Nephron progenitor cell (in vitro differentiated cells): Measurements from ENCODE around the gene NSF.

Experiments
- DNase-seq: peaks from one replicate; pipeline ENCODE4 v3.0.0; 2021
- H3K27ac Mint-ChIP-seq: 2 replicates; pipeline ENCODE4 v1.8.0; 2021; ENCODE audit warnings: mild to moderate bottlenecking, moderate library complexity, mixed read lengths
- H3K27me3 Mint-ChIP-seq: 2 replicates; pipeline ENCODE4 v1.8.0; 2021; ENCODE audit warnings: mild to moderate bottlenecking, low read depth, mixed read lengths; ENCODE audit not compliant: poor library complexity
- H3K36me3 Mint-ChIP-seq: 2 replicates; pipeline ENCODE4 v1.8.0; 2021; ENCODE audit warnings: low read depth, mixed read lengths
- H3K4me1 Mint-ChIP-seq: 2 replicates; pipeline ENCODE4 v1.8.0; 2021; ENCODE audit warnings: mixed read lengths
- H3K4me3 Mint-ChIP-seq: 2 replicates; pipeline ENCODE4 v1.8.0; 2021; ENCODE audit warnings: mild to moderate bottlenecking, moderate library complexity, mixed read lengths
- H3K9me3 Mint-ChIP-seq: 2 replicates; pipeline ENCODE4 v1.8.0; 2021; ENCODE audit warnings: mild to moderate bottlenecking, moderate library complexity, mixed read lengths
- CTCF ChIP-seq: fragments of 200-600 bp; sonication (generic); IDR thresholded peaks from 2 replicates; pipeline ENCODE4 v1.5.0; 2021; ENCODE audit warnings: antibody characterized with exemption

The NSF gene

DNA sequence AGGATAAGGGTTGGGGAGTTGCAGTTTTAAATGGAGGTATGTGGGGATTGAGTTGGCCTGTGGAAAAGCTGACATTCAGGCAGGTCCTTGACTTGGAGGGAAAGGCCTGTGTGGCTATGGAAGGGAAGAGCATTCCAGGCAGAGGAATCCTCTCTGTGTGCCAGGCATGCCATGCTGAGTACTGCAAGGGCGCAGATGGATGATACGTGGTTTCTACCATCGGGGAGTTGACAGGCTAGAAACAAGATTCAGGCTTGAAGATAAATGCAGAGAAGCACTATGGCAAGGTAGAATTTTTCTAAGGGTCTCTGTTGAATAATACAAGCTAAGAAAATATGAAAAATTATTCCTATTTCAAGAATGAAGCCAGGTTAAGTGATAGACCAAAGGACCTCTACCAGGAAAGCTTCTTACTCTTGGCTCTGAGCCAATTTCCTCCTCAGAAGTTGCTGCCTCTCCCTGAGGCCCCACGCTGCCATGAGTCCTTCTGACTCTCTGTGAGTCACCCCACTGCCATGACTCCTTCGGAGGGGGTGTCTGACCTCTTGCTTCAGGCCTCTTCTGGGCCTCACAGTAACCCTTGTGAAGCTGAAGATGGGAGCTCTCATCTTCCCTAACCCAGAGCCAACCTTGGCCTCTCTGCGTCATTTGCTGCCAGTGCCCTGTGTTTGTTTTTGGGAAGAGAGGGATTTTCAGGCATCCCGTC is 152.2 kb downstream of the NSF start:
- Mint-ChIP-seq H3K9me3 (no peaks in the 10 kb centered on the region), H3K36me3 (peaks cover under 1% of the 10 kb centered on the region), H3K4me1 (peaks cover 5% of the 10 kb centered on the region), H3K4me3 (no peak overlapping the region), H3K27ac (no peak overlapping the region), H3K27me3 (peaks cover 3% of the 10 kb centered on the region)
- TF ChIP-seq CTCF, result no peak
- no peak for DNase-seq

DNA sequence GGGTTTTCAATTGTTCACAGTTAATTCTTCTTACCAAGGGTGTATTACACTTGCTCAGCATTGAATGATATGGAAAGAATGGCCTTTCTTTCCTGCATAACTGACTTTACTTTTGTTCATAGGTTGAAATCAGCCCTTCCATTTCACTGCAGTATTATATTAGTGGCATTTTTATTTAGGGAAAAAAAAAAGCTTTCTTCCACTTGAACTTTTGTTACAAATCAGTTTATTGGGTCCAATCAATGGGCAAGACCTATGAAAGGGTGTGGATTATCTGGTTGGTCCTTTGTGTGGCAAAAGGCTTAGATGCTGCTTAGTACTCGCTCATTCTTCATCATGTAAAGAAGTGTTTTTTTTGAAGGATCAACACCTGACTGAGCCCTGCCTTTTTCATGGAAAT is 154.0 kb downstream of the NSF start:
- no peak overlapping the region for H3K4me3 Mint-ChIP-seq
- no peak for TF ChIP-seq CTCF
- H3K9me3 Mint-ChIP-seq, result no peaks in the 10 kb centered on the region
- no peak for DNase-seq
- H3K36me3 Mint-ChIP-seq, result peaks cover under 1% of the 10 kb centered on the region
- peaks cover 5% of the 10 kb centered on the region for H3K4me1 Mint-ChIP-seq
- H3K27me3 Mint-ChIP-seq, result peaks cover 3% of the 10 kb centered on the region
- H3K27ac Mint-ChIP-seq, result no peak overlapping the region

GRCh38 chr17:46745376-46745775 is 154.9 kb downstream of the NSF start:
- peaks cover 5% of the 10 kb centered on the region for H3K36me3 Mint-ChIP-seq
- peaks cover 5% of the 10 kb centered on the region for H3K4me1 Mint-ChIP-seq
- DNase-seq, result no peak
- no peak overlapping the region for H3K27ac Mint-ChIP-seq
- peaks cover 3% of the 10 kb centered on the region for H3K27me3 Mint-ChIP-seq
- TF ChIP-seq CTCF, result no peak
- H3K9me3 Mint-ChIP-seq, result no peaks in the 10 kb centered on the region
- H3K4me3 Mint-ChIP-seq, result no peak overlapping the region

- TF ChIP-seq CTCF, result no peak
- no peak for DNase-seq
- H3K9me3 Mint-ChIP-seq, result no peaks in the 10 kb centered on the region
- no peak overlapping the region for H3K27ac Mint-ChIP-seq
- H3K27me3 Mint-ChIP-seq, result no peaks in the 10 kb centered on the region
- no peak overlapping the region for H3K4me3 Mint-ChIP-seq
- no peaks in the 10 kb centered on the region for H3K4me1 Mint-ChIP-seq
- H3K36me3 Mint-ChIP-seq, result peaks cover 22% of the 10 kb centered on the region
Observed at GRCh38 chr17:46751425-46751824, 161.0 kb downstream of the NSF start.

- DNase-seq, result no peak
- peaks cover 5% of the 10 kb centered on the region for H3K4me1 Mint-ChIP-seq
- no peak overlapping the region for H3K4me3 Mint-ChIP-seq
- no peaks in the 10 kb centered on the region for H3K27me3 Mint-ChIP-seq
- peaks cover 26% of the 10 kb centered on the region for H3K36me3 Mint-ChIP-seq
- no peak overlapping the region for H3K27ac Mint-ChIP-seq
- H3K9me3 Mint-ChIP-seq, result no peaks in the 10 kb centered on the region
- no peak for TF ChIP-seq CTCF
Observed at GRCh38 chr17:46753776-46754175, 163.3 kb downstream of the NSF start.

- Mint-ChIP-seq H3K9me3 (no peaks in the 10 kb centered on the region), H3K36me3 (peaks cover 30% of the 10 kb centered on the region), H3K27ac (no peak overlapping the region), H3K27me3 (no peaks in the 10 kb centered on the region), H3K4me3 (no peak overlapping the region), H3K4me1 (peaks cover 5% of the 10 kb centered on the region)
- DNase-seq, result no peak
- TF ChIP-seq CTCF, result no peak
Observed at GRCh38 chr17:46756081-46756735, 165.7 kb downstream of the NSF start.
